NT2/D1 (cell line): ENCODE data around the gene C6orf120.

Experiments used
- DNase-seq: peaks from one replicate; pipeline ENCODE4 v3.0.0-alpha.2; 2011; ENCODE audit warnings: low read depth, low spot score
- H3K27me3 ChIP-seq: 2 replicates; pipeline ENCODE4 v1.6.0; 2011; ENCODE audit warnings: mild to moderate bottlenecking; ENCODE audit not compliant: insufficient read length, insufficient read depth
- H3K36me3 ChIP-seq: 2 replicates; pipeline ENCODE4 v1.6.1; 2011; ENCODE audit warnings: mild to moderate bottlenecking, low read length, mixed read lengths; ENCODE audit not compliant: insufficient read depth, insufficient read length
- H3K4me1 ChIP-seq: 2 replicates; pipeline ENCODE4 v1.5.1; 2011; ENCODE audit not compliant: insufficient read depth, insufficient read length
- H3K4me3 ChIP-seq: 2 replicates; pipeline ENCODE4 v1.5.1; 2011; ENCODE audit warnings: low read depth; ENCODE audit not compliant: insufficient read length
- H3K9ac ChIP-seq: 2 replicates; pipeline ENCODE4 v1.6.0; 2011; ENCODE audit warnings: low read depth; ENCODE audit not compliant: insufficient read length
- H3K9me3 ChIP-seq: 2 replicates; pipeline ENCODE4 v1.5.1; 2011; ENCODE audit warnings: mild to moderate bottlenecking, low read length; ENCODE audit not compliant: insufficient read depth
- SUZ12 ChIP-seq: IDR thresholded peaks from 2 replicates; pipeline ENCODE4 v1.6.1; 2011; ENCODE audit not compliant: insufficient read length, insufficient read depth; ENCODE audit errors: extremely low read depth
- YY1 ChIP-seq: IDR thresholded peaks from 2 replicates; pipeline ENCODE4 v1.6.1; 2011; ENCODE audit not compliant: insufficient read length, insufficient read depth
- ZNF274 ChIP-seq: IDR thresholded peaks from 2 replicates; pipeline ENCODE4 v1.6.1; 2011; ENCODE audit warnings: mild to moderate bottlenecking, low read depth, low read length

The C6orf120 gene

DNA sequence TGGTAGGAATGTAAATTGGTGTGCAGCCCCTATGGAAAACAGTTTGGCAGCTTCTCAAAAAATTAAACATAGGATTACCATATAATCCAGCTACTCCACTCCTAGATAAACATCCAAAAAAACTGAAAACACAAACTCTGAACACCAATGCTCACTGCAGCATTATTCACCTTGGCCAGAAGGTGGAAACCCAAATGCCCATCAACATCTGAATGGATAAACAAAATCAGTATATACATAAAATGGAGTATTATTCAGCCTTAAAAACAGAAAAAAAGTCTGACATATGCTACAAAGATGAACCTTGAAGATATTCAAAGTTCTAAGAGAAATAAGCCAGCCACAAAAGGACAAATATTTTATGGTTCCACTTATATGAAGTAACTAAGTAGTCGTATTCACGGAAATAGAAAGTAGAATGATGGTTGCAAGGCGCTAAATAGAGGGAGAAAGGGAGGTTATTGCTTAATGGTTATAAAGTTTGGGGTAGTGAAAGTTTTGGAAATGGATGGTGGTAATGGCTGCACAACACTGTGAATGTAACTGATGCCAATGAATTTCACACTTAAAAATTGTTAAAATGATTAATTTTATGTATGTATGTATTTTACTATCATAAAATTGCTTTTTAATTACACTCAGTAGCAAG, 18.4 kb downstream of the C6orf120 start:
- no peak for DNase-seq
- no peaks in the 10 kb centered on the region for H3K4me1 ChIP-seq

DNA sequence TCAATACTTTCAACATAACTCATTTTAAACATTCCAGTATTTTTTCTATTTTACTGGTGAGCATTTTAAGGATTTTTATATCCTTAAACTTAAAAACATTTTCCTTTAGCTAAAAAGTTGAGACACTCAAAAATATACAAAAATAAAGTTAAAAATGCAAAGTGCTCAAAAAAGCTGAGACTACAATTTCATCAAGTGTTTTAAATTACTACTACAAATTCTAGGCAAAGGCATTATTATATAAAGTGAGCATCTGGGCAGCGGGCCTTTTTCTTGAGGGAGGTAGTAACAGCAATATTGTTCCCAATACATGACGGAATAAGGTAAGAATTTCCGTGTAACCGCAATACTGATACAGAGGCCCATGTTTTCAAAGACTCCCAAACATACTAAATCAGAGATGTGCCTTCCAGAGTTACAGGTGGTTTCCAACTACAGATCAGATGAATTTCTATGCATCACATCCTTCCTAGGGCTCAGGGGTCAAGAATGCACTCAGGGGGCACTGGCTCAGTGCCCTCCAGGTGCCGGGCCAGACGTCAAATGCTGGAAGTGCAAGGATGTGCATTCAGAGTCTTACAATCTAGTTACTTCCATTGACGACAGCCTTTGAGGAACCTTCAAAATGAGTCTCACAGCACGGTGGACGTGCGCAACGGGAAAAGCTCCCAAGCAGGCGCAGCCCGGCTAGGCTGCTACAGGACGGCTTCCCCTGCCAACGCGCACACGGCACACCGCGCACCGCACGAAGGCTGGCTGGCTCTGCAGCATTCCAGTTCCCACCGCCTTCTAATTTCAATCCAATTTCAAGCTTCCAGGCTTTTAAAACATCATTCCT, 20.7 kb downstream of the C6orf120 start:
- H3K4me3 ChIP-seq: peak overlapping the region; percentile 47
- TF ChIP-seq SUZ12: no peak
- no peak for TF ChIP-seq YY1
- TF ChIP-seq ZNF274: no peak
- no peak for DNase-seq
- peaks cover 12% of the 10 kb centered on the region for H3K36me3 ChIP-seq
- no peaks in the 10 kb centered on the region for H3K4me1 ChIP-seq
- H3K9ac ChIP-seq: peak overlapping the region; percentile 77
- peaks cover 10% of the 10 kb centered on the region for H3K27me3 ChIP-seq
- no peaks in the 10 kb centered on the region for H3K9me3 ChIP-seq

More for the DNA sequence above, 18.4 kb downstream of the C6orf120 start:
- no peak overlapping the region for H3K9ac ChIP-seq
- TF ChIP-seq SUZ12: no peak
- no peak for TF ChIP-seq YY1
- TF ChIP-seq ZNF274: no peak
- no peak overlapping the region for H3K4me3 ChIP-seq
- H3K36me3 ChIP-seq: peaks cover 22% of the 10 kb centered on the region
- peaks cover 10% of the 10 kb centered on the region for H3K27me3 ChIP-seq
- no peaks in the 10 kb centered on the region for H3K9me3 ChIP-seq

DNA sequence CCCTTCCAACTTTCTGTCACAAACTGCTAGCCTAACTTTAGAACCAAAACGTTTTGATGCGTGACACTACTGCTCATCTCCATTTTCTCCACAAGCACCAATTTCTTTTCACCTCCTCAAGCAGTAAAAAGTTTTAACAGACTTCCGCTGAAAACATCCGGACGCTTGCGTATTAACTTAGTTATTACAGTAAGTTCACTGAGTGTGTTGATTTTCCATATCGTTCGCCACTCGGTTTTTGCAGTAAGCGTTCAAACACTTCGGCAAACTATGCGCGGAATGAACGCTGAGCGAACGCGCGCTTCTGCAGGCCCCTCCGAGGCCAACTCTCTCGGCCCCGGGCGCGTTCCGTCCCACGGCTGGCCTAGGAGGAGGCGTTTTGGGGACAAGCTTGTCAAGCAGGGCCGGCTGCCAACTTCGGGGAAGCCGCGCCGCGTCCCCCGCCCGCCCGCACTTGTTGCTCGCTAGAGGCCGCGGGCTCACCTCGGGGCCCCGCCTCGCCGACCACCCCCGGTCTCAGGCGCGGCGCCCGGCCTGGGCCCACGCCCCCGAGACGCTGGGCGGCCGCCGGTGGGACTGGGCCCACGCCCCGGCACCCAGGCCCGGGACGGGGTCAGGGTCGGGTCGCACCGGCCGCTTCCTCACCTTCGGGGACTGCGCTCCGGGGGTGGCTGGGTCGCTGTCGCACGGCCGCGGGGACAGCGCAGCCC, 21.4 kb downstream of the C6orf120 start:
- H3K4me1 ChIP-seq: no peaks in the 10 kb centered on the region
- H3K9ac ChIP-seq: peak overlapping the region; percentile 77
- H3K9me3 ChIP-seq: no peaks in the 10 kb centered on the region
- peaks cover 10% of the 10 kb centered on the region for H3K27me3 ChIP-seq
- no peak for TF ChIP-seq SUZ12
- no peak for TF ChIP-seq YY1
- no peak for TF ChIP-seq ZNF274
- no peak for DNase-seq
- H3K36me3 ChIP-seq: peaks cover 7% of the 10 kb centered on the region
- H3K4me3 ChIP-seq: peak overlapping the region; percentile 47

DNA sequence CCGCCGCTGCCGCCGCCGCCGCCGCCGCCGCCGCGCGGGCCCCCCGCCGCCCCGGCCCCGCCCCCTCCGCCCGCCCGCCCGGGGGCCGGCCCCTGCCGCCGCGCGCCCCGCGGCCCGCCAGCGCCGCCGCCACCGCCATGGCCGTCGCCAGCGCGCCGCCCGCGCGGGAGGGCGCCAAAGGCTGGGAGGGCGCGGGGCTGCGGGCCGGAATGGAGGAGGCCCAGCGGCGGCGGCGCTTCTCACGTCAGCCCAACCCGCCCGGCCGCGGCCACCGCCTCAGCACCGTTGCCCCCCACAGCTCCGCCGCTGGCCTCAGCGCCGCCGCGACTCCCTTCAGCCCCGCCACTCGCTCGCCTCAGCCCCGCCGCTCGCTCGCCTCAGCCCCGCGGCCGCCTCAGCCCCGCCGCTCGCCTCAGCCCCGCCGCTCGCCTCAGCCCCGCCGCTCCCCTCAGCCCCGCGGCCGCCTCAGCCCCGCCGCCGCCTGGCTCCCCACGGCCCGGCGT, 22.1 kb downstream of the C6orf120 start:
- no peaks in the 10 kb centered on the region for H3K9me3 ChIP-seq
- peaks cover 10% of the 10 kb centered on the region for H3K27me3 ChIP-seq
- no peak for DNase-seq
- peak overlapping the region; percentile 47 for H3K4me3 ChIP-seq
- peak overlapping the region; percentile 79 for H3K9ac ChIP-seq
- peaks cover 4% of the 10 kb centered on the region for H3K36me3 ChIP-seq
- H3K4me1 ChIP-seq: no peaks in the 10 kb centered on the region
- no peak for TF ChIP-seq ZNF274
- TF ChIP-seq SUZ12: no peak
- no peak for TF ChIP-seq YY1

DNA sequence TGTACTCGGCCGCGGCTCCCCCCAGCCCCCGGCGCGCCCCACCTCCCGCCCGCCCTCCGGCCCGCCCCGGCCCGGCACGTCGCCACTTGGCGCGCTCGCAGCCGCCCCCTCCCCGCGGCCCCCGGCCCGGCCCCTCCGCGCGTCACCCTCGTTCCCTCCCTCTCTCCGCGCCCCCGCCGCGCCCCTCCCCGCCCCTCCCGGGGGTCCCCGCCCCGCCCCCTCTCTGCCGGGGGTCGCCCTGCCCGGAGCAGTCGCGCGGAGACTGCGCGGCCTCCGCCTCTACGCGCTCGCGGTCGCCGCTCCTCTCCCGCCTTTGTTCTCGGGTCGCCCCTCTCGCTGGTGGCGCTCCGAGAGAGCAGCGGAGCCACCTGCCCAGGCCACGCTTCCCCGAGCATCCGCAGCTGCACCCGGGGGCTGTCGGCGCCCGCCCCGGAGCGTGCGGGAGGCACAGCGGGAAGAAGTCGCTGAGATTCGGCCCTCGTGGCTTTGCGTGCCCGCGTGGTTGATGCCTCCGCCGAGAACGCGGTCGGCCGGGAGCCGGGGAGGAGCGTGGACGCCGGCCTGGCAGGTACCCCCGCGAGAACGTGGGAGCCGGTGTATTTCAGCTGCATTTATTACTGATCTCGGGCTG, 22.7 kb downstream of the C6orf120 start, which contains the start of gene PHF10:
Gene PHF10, minus strand, starts transcription at position 7 of the 631 bp plus-strand sequence. CDS start 569 bp downstream, outside the sequence.
- Histone ChIP-seq H3K4me1 (no peaks in the 10 kb centered on the region), H3K36me3 (no peaks in the 10 kb centered on the region), H3K4me3 (peak within 1 kb of the TSS; percentile 71), H3K27me3 (peaks cover 10% of the 10 kb centered on the region), H3K9ac (peak within 1 kb of the TSS; percentile 85), H3K9me3 (no peaks in the 10 kb centered on the region)
- TF ChIP-seq SUZ12 (no peak), YY1 (no peak), ZNF274 (no peak)
- DNase-seq: no peak

DNA sequence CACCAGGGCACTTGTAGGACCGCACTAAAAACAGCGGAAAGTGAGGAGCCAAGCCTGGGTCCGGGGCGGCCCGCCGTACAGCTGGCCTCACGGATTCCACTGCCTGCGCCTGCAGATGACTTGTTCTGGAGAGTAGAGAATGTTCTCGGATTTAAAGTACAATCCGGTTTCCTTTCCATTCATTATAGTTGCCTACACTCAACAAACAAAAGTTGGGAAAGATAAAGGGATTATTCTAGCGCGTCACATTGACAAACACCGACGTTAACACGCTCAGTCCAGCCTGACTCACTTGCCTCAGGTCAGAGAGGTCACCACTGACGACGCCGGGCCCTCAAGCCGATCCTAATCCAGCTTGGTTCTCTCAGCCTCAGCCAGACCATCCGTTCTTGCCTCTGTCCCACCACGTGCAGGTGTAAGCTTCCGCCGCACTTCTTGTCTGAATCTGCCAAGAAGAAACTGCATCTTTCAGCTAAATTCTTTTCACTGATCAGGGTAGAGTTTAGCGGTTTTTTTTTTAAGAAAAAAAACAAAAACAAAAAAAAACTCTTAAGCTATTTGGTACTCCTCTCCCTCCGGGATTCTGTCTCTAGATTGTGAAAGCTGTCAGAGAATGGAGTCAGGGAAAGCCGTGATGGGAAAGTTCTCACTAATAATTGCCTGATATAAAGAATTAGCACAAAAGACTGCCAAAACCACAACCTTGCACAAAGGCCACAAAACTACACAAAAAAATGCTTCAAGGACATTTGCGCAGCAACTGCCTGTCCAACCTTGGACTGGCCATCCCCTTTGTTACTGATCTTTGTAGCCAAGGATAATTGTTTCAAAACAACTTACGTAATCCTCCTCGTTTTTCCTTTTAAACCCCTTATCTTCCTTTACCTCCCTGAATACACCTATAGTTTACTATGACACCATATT, 23.5 kb downstream of the C6orf120 start:
- H3K9ac ChIP-seq: peak overlapping the region; percentile 85
- no peaks in the 10 kb centered on the region for H3K4me1 ChIP-seq
- H3K4me3 ChIP-seq: peak overlapping the region; percentile 71
- H3K9me3 ChIP-seq: no peaks in the 10 kb centered on the region
- TF ChIP-seq ZNF274 (no peak), SUZ12 (no peak), YY1 (no peak)
- H3K36me3 ChIP-seq: no peaks in the 10 kb centered on the region
- H3K27me3 ChIP-seq: peaks cover 10% of the 10 kb centered on the region
- no peak for DNase-seq
